GM23338 (cell line): ENCODE results near the gene SULT2B1.

Source experiments
- CREB1 ChIP-seq: fragments of 250-450 bp; sonication (Bioruptor Pico); IDR thresholded peaks from 2 replicates; pipeline ENCODE4 v1.5.0; 2020; ENCODE audit warnings: low read depth, mild to moderate bottlenecking, moderate library complexity
- ETS1 ChIP-seq: IDR thresholded peaks from 2 replicates; pipeline ENCODE4 v1.6.1; 2016; ENCODE audit warnings: antibody characterized with exemption
- EZH2 ChIP-seq: fragments of 200-600 bp; sonication (generic); IDR thresholded peaks from one replicate; pipeline ENCODE4 v1.8.0; 2017; ENCODE audit warnings: antibody characterized with exemption, mild to moderate bottlenecking, low read depth; ENCODE audit not compliant: unreplicated experiment
- EZH2phosphoT487 ChIP-seq: fragments of 200-600 bp; sonication (generic); IDR thresholded peaks from one replicate; pipeline ENCODE4 v1.8.1; 2018; ENCODE audit warnings: antibody characterized with exemption; ENCODE audit not compliant: unreplicated experiment
- JUNB ChIP-seq: IDR thresholded peaks from one replicate; pipeline ENCODE4 v1.6.1; 2016; ENCODE audit warnings: antibody characterized with exemption; ENCODE audit not compliant: unreplicated experiment
- REST ChIP-seq: IDR thresholded peaks from one replicate; pipeline ENCODE4 v1.6.1; 2018; ENCODE audit warnings: antibody characterized with exemption; ENCODE audit not compliant: unreplicated experiment
- ZNF331 ChIP-seq: fragments of 250-450 bp; sonication (Bioruptor Pico); IDR thresholded peaks from 2 replicates; pipeline ENCODE4 v1.5.0; 2020; ENCODE audit warnings: low read depth, mild to moderate bottlenecking, moderate library complexity
- TF ChIP-seq, protein P1 (sequence below), 2 experiments: fragments of 200-600 bp in 1 of 2; sonication (generic) in 1 of 2; conservative IDR thresholded peaks; 2 replicates each; pipeline versions ENCODE4 v1.5.1 to v1.6.1; 2016 to 2017; ENCODE audit warnings: antibody characterized with exemption in 2 of 2, low read depth in 2 of 2, mild to moderate bottlenecking in 2 of 2, moderate library complexity in 1 of 2

DNA sequence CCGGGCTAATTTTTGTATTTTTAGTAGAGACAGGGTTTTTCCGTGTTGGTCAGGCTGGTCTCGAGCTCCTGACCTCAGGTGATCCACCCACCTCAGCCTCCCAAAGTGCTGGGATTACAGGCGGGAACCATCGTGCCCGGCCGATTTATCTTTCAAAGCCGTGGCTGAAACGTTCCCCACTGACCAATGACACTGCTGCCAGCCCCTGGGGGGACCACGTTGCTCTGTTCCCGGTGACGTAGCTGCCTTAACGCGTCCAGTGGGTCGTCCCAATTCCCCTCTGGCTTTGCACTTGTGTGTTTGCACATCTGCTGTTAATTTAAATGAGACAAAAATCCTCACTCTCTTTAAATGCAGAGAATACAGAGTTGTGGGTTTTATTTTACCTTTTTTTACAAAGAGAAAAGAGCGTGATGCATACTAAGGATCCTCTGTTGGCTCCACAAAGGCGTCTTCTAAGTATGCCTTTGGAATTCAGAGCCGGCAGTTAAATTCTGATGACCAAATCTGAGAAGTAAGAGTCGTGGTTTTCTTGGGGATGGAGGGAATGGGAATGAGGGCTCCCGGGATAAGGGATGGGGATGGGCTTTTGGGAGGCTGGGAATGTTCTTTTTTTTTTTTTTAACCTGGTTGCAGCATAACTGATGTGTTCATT lies 21.8 kb upstream of the SULT2B1 start:
- TF ChIP-seq, protein P1, sequence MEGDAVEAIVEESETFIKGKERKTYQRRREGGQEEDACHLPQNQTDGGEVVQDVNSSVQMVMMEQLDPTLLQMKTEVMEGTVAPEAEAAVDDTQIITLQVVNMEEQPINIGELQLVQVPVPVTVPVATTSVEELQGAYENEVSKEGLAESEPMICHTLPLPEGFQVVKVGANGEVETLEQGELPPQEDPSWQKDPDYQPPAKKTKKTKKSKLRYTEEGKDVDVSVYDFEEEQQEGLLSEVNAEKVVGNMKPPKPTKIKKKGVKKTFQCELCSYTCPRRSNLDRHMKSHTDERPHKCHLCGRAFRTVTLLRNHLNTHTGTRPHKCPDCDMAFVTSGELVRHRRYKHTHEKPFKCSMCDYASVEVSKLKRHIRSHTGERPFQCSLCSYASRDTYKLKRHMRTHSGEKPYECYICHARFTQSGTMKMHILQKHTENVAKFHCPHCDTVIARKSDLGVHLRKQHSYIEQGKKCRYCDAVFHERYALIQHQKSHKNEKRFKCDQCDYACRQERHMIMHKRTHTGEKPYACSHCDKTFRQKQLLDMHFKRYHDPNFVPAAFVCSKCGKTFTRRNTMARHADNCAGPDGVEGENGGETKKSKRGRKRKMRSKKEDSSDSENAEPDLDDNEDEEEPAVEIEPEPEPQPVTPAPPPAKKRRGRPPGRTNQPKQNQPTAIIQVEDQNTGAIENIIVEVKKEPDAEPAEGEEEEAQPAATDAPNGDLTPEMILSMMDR (conservative IDR thresholded peaks at IDR 0.05; ENCODE audit: low read depth in 2 of 2): no peak
- TF ChIP-seq JUNB (no peak), REST (no peak), EZH2 (no peak), EZH2phosphoT487 (no peak), CREB1 (CRISPR knock-in tag) (no peak), ETS1 (no peak), ZNF331 (no peak)
